Breast epithelium (tissue), 3 donors: Measurements from ENCODE around the gene OR2W3.

Source experiments
- CTCF ChIP-seq, 3 donors: fragments of 450-650 bp; IDR thresholded peaks; one replicate each; pipeline ENCODE4 v1.5.1; 2016 to 2017; ENCODE audit warnings: antibody characterized with exemption in 3 of 3, mild to moderate bottlenecking in 3 of 3, moderate library complexity in 3 of 3
- POLR2A ChIP-seq: fragments of 450-650 bp; IDR thresholded peaks from one replicate; pipeline ENCODE4 v1.6.1; 2016; ENCODE audit warnings: antibody characterized with exemption, mild to moderate bottlenecking, moderate library complexity
- POLR2AphosphoS5 ChIP-seq, 3 donors: sonication (generic); formaldehyde crosslinking; IDR thresholded peaks; one replicate each; pipeline ENCODE4 v1.6.1; 2017; ENCODE audit warnings: antibody characterized with exemption in 3 of 3

GRCh38 chr1:247905910-247906503 lies 10.6 kb downstream of the OR2W3 start:
- TF ChIP-seq POLR2AphosphoS5 (IDR thresholded peaks at IDR 0.05) (no peak), POLR2A (no peak), CTCF (IDR thresholded peaks at IDR 0.05) (no peak)
